Endothelial cell of umbilical vein (primary cell): ENCODE results near the gene GRID2. TPM values are rescaled to one million over a fixed set of nuclear protein-coding genes. Genes with fewer than 3 reads are reported as not detected.

ENCODE experiments used
- BruUV-seq: library from RNA; stranded (reverse); fragments of 400-500 nt; replicated peaks from 2 replicates; lab custom pipeline; 2021; lab: Mats Ljungman, UMichigan
- CTCF ChIA-PET: fragments of 300-600, 350-600 bp; sonication (Branson Sonifier 250); formaldehyde crosslinking; loops from one replicate; lab custom pipeline; 2021; ENCODE audit warnings: antibody characterized with exemption, inconsistent platforms; lab: Charles Lee
- POLR2A ChIA-PET: fragments of 300-600, 350-600 bp; sonication (Branson Sonifier 250); formaldehyde crosslinking; loops from one replicate; lab custom pipeline; 2021; ENCODE audit warnings: antibody characterized with exemption, inconsistent platforms; lab: Charles Lee
- DNase-seq: peaks from one replicate; pipeline ENCODE4 v3.0.0-alpha.2; 2011; ENCODE audit warnings: low read depth, low spot score
- FAIRE-seq: peaks from 2 replicates; lab custom pipeline; 2011; peaks lifted over from hg19 to GRCh38; lab: Jason Lieb, UNC
- H2AFZ ChIP-seq: 2 replicates; pipeline ENCODE4 v1.6.0; 2012; ENCODE audit warnings: low read depth, low read length, control low read depth, inconsistent platforms
- H3K27ac ChIP-seq: 2 replicates; pipeline ENCODE4 v1.5.1; 2011; ENCODE audit warnings: low read depth, mild to moderate bottlenecking, control low read depth, low read length, moderate library complexity; ENCODE audit not compliant: insufficient read depth
- H3K27me3 ChIP-seq, 2 experiments: 2 replicates each; pipeline versions ENCODE4 v1.6.0 to v1.6.1; 2011; ENCODE audit warnings: low read length in 2 of 2, mixed read lengths in 1 of 2; ENCODE audit not compliant: control insufficient read depth in 2 of 2, insufficient read depth in 2 of 2
- H3K36me3 ChIP-seq, 2 experiments: 2 replicates in 1 of 2; 3 replicates in 1 of 2; pipeline ENCODE4 v1.5.1; 2011; ENCODE audit warnings: low read length in 2 of 2, mild to moderate bottlenecking in 1 of 2, moderate library complexity in 1 of 2; ENCODE audit not compliant: control insufficient read depth in 2 of 2, insufficient read depth in 2 of 2; ENCODE audit errors: extremely low read depth in 1 of 2
- H3K4me1 ChIP-seq: 3 replicates; pipeline ENCODE4 v1.5.1; 2011; ENCODE audit warnings: mild to moderate bottlenecking, low read length; ENCODE audit not compliant: control insufficient read depth, insufficient read depth; ENCODE audit errors: extremely low read depth
- H3K4me2 ChIP-seq: 2 replicates; pipeline ENCODE4 v1.6.1; 2011; ENCODE audit warnings: low read length, control low read depth, mixed read lengths; ENCODE audit not compliant: insufficient read depth
- H3K4me3 ChIP-seq, 3 experiments: fragments of 200-600 bp in 1 of 3; sonication (generic), shearing (Covaris generic) in 1 of 3; replicated peaks in 1 of 3; 2 replicates each; pipeline ENCODE4 v1.5.1; 2011 to 2016; ENCODE audit warnings: control low read depth in 3 of 3, low read length in 3 of 3, mild to moderate bottlenecking in 2 of 3, inconsistent platforms in 1 of 3, low read depth in 1 of 3, moderate library complexity in 1 of 3; ENCODE audit not compliant: insufficient read depth in 1 of 3
- H3K79me2 ChIP-seq: 2 replicates; pipeline ENCODE4 v1.6.0; 2012; ENCODE audit warnings: low read length, inconsistent platforms; ENCODE audit not compliant: control insufficient read depth, insufficient read depth
- H3K9ac ChIP-seq: replicated peaks from 2 replicates; pipeline ENCODE3; 2011; ENCODE audit warnings: low read length, control low read depth; ENCODE audit not compliant: insufficient read depth; ENCODE audit errors: extremely low read depth
- H3K9me1 ChIP-seq: replicated peaks from 3 replicates; pipeline ENCODE4 v1.6.0; 2011; ENCODE audit warnings: mild to moderate bottlenecking, low read length; ENCODE audit not compliant: control insufficient read depth, insufficient read depth; ENCODE audit errors: extremely low read depth
- H3K9me3 ChIP-seq: replicated peaks from 2 replicates; pipeline ENCODE4 v1.5.1; 2012; ENCODE audit warnings: low read length, inconsistent platforms; ENCODE audit not compliant: control insufficient read depth, insufficient read depth
- H4K20me1 ChIP-seq: replicated peaks from 2 replicates; pipeline ENCODE3; 2011; ENCODE audit warnings: mild to moderate bottlenecking, low read length; ENCODE audit not compliant: control insufficient read depth, insufficient read depth; ENCODE audit errors: extremely low read depth
- EZH2 ChIP-seq: IDR thresholded peaks from 2 replicates; pipeline ENCODE4 v1.6.1; 2012; ENCODE audit warnings: borderline replicate concordance, low read depth, mild to moderate bottlenecking, moderate library complexity, low read length, inconsistent platforms; ENCODE audit not compliant: severe bottlenecking
- FOS ChIP-seq: IDR thresholded peaks from 2 replicates; pipeline ENCODE4 v1.6.1; 2011; ENCODE audit warnings: mild to moderate bottlenecking, low read length, moderate library complexity, borderline replicate concordance; ENCODE audit not compliant: insufficient read depth
- JUN ChIP-seq: IDR thresholded peaks from 2 replicates; pipeline ENCODE4 v1.6.1; 2011; ENCODE audit warnings: borderline replicate concordance, low read depth; ENCODE audit not compliant: insufficient read length, insufficient read depth
- POLR2A ChIP-seq: IDR thresholded peaks from 2 replicates; pipeline ENCODE4 v1.6.1; 2012; ENCODE audit warnings: low read depth, mild to moderate bottlenecking, control low read depth, low read length
- POLR2AphosphoS5 ChIP-seq: IDR thresholded peaks from 2 replicates; pipeline ENCODE4 v1.6.1; 2012; ENCODE audit warnings: low read depth, mild to moderate bottlenecking, control low read depth, low read length, moderate library complexity; ENCODE audit not compliant: insufficient read depth
- dilution Hi-C: fragments of 300-500 bp; cut with MboI; formaldehyde crosslinking; loops from one replicate; pipeline ENCODE4 v1.15.0; 2019; ENCODE audit warnings: low sequenced_read_pairs; ENCODE audit not compliant: extremely low pct_ligation_motif_present
- intact Hi-C: fragments of 100-400 bp; cut with micrococcal nuclease; formaldehyde crosslinking; loops from one replicate; pipeline ENCODE4 v1.10.0; 2022
- polyA plus RNA-seq, 4 experiments: library from polyadenylated mRNA; depleted of rRNA in 3 of 4; stranded (reverse) in 3 of 4; unstranded in 1 of 4; fragments of >200 nt; gene quantifications; 2 replicates each; pipeline versions ENCODE4 v1.2.1 to v1.2.3, GENCODE V29; 2011 to 2012; ENCODE audit warnings: missing spikeins in 1 of 4
- total RNA-seq: library from RNA; stranded (reverse); gene quantifications from 2 replicates; pipeline ENCODE4 v1.2.3, GENCODE V29; 2021
- TF ChIP-seq, protein P1 (sequence below), 2 donors: IDR thresholded peaks; 1 replicate in 1 of 2; 2 replicates in 1 of 2; pipeline ENCODE4 v1.5.1; 2011; ENCODE audit warnings: low read length in 2 of 2, mild to moderate bottlenecking in 2 of 2, moderate library complexity in 2 of 2, control low read depth in 1 of 2, inconsistent platforms in 1 of 2, low read depth in 1 of 2; ENCODE audit not compliant: insufficient read depth in 1 of 2; ENCODE audit errors: extremely low read depth in 1 of 2
- TF ChIP-seq, protein P2 (sequence below): IDR thresholded peaks from 2 replicates; pipeline ENCODE4 v1.6.1; 2011; ENCODE audit not compliant: insufficient read depth, insufficient read length

The GRID2 gene
- total and polyA plus RNA-seq, 2 donors (not counting 3 experiments of a cell fraction or from before 2014, with no cell fraction given): not detected

DNA sequence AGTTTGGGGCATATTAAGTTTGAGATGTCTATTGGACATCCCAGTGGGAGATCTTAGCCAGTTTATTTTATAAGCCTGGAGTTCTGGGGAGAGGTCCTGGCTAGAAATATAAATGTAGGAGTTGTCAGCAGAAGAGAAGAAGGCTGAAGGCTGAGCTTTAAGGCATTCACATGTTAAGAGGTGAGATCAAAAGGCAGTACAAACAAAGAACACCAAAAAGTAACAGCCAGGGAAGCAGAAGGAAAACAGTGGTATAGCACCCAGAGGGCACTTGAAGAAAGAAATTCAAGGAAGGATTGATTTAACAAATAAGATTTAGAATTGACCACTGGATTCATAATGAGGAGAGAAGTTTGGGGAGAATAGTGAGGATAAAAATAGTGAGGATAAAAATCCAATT is 1383.5 kb downstream of the GRID2 start:
- Histone ChIP-seq H3K9me1 (no peaks in the 10 kb centered on the region), H2AFZ (no peak overlapping the region), H3K27me3 (no peaks in the 10 kb centered on the region), H3K36me3 (no peaks in the 10 kb centered on the region), H3K4me3 (no peak overlapping the region), H3K4me2 (no peak overlapping the region), H3K9ac (no peak overlapping the region), H4K20me1 (no peaks in the 10 kb centered on the region), H3K4me1 (no peaks in the 10 kb centered on the region), H3K9me3 (no peaks in the 10 kb centered on the region), H3K79me2 (no peaks in the 10 kb centered on the region), H3K27ac (no peak overlapping the region)
- DNase-seq (no peak), FAIRE-seq (no peak)
- ChIA-PET POLR2A (no interaction called here), CTCF (no interaction called here)
- TF ChIP-seq JUN (no peak), EZH2 (no peak), POLR2A (no peak)
- TF ChIP-seq, protein P1, sequence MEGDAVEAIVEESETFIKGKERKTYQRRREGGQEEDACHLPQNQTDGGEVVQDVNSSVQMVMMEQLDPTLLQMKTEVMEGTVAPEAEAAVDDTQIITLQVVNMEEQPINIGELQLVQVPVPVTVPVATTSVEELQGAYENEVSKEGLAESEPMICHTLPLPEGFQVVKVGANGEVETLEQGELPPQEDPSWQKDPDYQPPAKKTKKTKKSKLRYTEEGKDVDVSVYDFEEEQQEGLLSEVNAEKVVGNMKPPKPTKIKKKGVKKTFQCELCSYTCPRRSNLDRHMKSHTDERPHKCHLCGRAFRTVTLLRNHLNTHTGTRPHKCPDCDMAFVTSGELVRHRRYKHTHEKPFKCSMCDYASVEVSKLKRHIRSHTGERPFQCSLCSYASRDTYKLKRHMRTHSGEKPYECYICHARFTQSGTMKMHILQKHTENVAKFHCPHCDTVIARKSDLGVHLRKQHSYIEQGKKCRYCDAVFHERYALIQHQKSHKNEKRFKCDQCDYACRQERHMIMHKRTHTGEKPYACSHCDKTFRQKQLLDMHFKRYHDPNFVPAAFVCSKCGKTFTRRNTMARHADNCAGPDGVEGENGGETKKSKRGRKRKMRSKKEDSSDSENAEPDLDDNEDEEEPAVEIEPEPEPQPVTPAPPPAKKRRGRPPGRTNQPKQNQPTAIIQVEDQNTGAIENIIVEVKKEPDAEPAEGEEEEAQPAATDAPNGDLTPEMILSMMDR (IDR thresholded peaks at IDR 0.05; ENCODE audit: extremely low read depth in 1 of 2, insufficient read depth in 1 of 2, low read depth in 1 of 2, low read length in 2 of 2): no peak
- dilution Hi-C loops (no loop called here), intact Hi-C loops (no loop called here)
- BruUV-seq: no TSS peak

DNA sequence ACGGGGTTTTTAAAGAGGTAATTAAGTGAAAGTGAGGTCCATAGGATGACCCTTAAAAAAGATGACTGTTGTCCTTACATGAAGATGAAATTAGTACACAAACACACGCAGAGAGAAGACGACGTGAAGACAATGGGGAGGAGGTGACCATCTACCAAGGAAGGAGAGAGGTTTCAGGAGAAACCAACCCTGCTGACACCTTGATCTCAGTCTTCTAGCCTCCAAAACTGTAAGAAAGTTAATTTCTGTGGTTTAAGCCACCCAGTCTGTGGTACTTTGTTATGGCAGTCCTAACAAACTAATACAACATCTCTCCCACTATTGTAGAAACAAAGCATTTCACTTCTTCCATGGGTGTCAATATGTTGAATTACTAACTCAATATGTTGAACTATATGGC is 1385.2 kb downstream of the GRID2 start:
- dilution Hi-C loops (no loop called here), intact Hi-C loops (no loop called here)
- POLR2A ChIA-PET: no interaction called here
- H2AFZ ChIP-seq: no peak overlapping the region
- H3K9me1 ChIP-seq: no peaks in the 10 kb centered on the region
- no peak for DNase-seq
- H4K20me1 ChIP-seq: no peaks in the 10 kb centered on the region
- no peak overlapping the region for H3K27ac ChIP-seq
- no TSS peak for BruUV-seq
- CTCF ChIA-PET: no interaction called here
- no peaks in the 10 kb centered on the region for H3K79me2 ChIP-seq
- no peaks in the 10 kb centered on the region for H3K4me1 ChIP-seq
- H3K36me3 ChIP-seq: no peaks in the 10 kb centered on the region
- no peaks in the 10 kb centered on the region for H3K27me3 ChIP-seq
- H3K4me2 ChIP-seq: no peak overlapping the region
- no peaks in the 10 kb centered on the region for H3K9me3 ChIP-seq
- H3K4me3 ChIP-seq: no peak overlapping the region
- no peak for FAIRE-seq
- TF ChIP-seq, protein P2, sequence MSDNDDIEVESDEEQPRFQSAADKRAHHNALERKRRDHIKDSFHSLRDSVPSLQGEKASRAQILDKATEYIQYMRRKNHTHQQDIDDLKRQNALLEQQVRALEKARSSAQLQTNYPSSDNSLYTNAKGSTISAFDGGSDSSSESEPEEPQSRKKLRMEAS: no peak
- TF ChIP-seq POLR2AphosphoS5 (no peak), FOS (no peak), JUN (no peak)
- H3K9ac ChIP-seq: no peak overlapping the region
